ENCODE data around the gene ETFDH. TPM values are rescaled to one million over a fixed set of nuclear protein-coding genes. Genes with fewer than 3 reads are reported as not detected.

Gene ETFDH
- total RNA-seq, 1 donor from 2014 or later = 25.9 TPM

DNA sequence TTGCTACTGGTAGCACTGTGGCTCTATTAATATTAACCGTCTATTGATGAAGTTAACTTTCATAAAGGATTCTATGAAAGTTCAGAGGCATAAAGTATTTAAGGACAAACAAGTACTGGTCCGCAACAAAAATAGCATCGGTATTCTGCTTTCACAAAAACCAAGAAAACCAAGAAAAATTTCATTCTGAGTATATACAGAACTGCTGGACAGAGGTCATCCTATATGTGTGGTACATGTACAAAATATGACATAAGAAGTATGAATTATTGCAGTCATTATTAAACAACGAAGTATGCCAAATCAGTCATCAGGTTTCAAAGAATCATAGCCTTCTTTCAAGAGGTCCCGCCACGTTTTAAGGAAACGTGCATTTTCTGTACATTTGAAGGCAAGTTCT lies 2.8 kb upstream of the ETFDH start:
- no peaks in the 10 kb centered on the region for H3K27me3 Mint-ChIP-seq (ENCODE audit: unreplicated experiment)
- peaks cover 7% of the 10 kb centered on the region for H3K36me3 Mint-ChIP-seq (ENCODE audit: unreplicated experiment)
- H3K4me3 Mint-ChIP-seq (ENCODE audit: unreplicated experiment) = no peak overlapping the region
- TF ChIP-seq, protein P1, sequence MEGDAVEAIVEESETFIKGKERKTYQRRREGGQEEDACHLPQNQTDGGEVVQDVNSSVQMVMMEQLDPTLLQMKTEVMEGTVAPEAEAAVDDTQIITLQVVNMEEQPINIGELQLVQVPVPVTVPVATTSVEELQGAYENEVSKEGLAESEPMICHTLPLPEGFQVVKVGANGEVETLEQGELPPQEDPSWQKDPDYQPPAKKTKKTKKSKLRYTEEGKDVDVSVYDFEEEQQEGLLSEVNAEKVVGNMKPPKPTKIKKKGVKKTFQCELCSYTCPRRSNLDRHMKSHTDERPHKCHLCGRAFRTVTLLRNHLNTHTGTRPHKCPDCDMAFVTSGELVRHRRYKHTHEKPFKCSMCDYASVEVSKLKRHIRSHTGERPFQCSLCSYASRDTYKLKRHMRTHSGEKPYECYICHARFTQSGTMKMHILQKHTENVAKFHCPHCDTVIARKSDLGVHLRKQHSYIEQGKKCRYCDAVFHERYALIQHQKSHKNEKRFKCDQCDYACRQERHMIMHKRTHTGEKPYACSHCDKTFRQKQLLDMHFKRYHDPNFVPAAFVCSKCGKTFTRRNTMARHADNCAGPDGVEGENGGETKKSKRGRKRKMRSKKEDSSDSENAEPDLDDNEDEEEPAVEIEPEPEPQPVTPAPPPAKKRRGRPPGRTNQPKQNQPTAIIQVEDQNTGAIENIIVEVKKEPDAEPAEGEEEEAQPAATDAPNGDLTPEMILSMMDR (IDR thresholded peaks at IDR 0.05) = no peak
- no peaks in the 10 kb centered on the region for H3K9me3 Mint-ChIP-seq (ENCODE audit: unreplicated experiment)
- peaks cover 23% of the 10 kb centered on the region for H3K4me1 Mint-ChIP-seq (ENCODE audit: unreplicated experiment)
- no peak overlapping the region for H3K27ac Mint-ChIP-seq (ENCODE audit: unreplicated experiment)
- DNase-seq (ENCODE audit: extremely low spot score, unreplicated experiment) = no peak

DNA sequence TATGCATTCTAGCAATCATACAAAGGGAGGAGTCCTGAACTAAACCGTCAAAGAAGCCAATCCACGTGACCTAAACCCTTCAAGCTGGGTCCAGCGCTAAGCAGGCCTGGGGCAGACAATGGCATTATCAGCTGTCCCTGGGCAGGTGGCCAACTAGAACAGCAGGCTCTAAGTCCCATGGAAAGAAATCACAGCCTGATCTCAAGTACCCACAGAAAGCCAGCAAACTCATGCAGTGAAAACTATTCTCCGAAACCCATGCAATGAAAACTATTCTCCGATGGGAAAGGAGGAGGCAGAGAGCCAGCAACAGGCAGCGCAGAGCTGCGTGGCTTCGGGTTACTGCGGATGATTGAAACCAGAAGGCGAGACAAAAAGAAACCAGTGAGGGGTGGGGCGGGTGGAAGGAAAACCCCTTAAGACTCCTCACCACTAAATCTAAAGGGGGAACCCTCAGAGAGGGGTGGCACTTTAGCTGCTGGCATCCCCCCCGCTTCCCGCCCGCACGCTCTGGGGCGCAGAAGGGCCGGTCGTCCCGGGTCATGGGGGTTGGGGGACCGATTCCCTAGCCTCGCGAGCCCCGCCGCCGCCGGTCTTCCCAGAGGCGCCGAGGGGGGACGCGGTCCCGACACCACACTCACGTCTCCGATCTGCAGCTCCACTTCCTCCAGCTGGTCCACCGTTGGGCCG lies 976 bp upstream of the ETFDH start:
- Mint-ChIP-seq H3K9me3 (ENCODE audit: unreplicated experiment) (no peaks in the 10 kb centered on the region), H3K4me3 (ENCODE audit: unreplicated experiment) (peak overlapping the region; percentile 95), H3K4me1 (ENCODE audit: unreplicated experiment) (peaks cover 23% of the 10 kb centered on the region), H3K36me3 (ENCODE audit: unreplicated experiment) (peaks cover 2% of the 10 kb centered on the region), H3K27ac (ENCODE audit: unreplicated experiment) (peak overlapping the region; percentile 98), H3K27me3 (ENCODE audit: unreplicated experiment) (no peaks in the 10 kb centered on the region)
- peak; percentile 86 for DNase-seq (ENCODE audit: extremely low spot score, unreplicated experiment)
- TF ChIP-seq, protein P1 (IDR thresholded peaks at IDR 0.05) = no peak

DNA sequence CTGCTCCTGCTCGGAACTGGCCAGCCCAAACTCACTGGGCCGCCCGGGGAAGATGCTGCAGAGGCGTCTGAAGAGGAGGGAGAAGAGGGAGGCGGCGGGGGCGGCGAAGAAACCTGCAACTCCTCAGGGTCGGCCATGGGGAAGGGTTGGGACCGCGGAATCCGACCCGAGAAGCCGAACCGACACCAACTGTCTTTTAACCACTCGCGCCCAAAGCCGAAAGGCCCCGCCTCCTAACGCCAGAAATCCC lies 506 bp upstream of the ETFDH start, which contains the start of gene C4orf46:
Gene C4orf46 (minus strand): TSS at position 223 of the 250 bp plus-strand sequence. CDS start 86 bp downstream, at position 137.
- H3K4me3 Mint-ChIP-seq (ENCODE audit: unreplicated experiment) = peak within 1 kb of the TSS; percentile 95
- peaks cover 23% of the 10 kb centered on the region for H3K4me1 Mint-ChIP-seq (ENCODE audit: unreplicated experiment)
- DNase-seq (ENCODE audit: extremely low spot score, unreplicated experiment) = no peak
- peak within 1 kb of the TSS; percentile 98 for H3K27ac Mint-ChIP-seq (ENCODE audit: unreplicated experiment)
- no peaks in the 10 kb centered on the region for H3K9me3 Mint-ChIP-seq (ENCODE audit: unreplicated experiment)
- TF ChIP-seq, protein P1 (IDR thresholded peaks at IDR 0.05) = no peak
- no peaks in the 10 kb centered on the region for H3K27me3 Mint-ChIP-seq (ENCODE audit: unreplicated experiment)
- no peaks in the 10 kb centered on the region for H3K36me3 Mint-ChIP-seq (ENCODE audit: unreplicated experiment)

DNA sequence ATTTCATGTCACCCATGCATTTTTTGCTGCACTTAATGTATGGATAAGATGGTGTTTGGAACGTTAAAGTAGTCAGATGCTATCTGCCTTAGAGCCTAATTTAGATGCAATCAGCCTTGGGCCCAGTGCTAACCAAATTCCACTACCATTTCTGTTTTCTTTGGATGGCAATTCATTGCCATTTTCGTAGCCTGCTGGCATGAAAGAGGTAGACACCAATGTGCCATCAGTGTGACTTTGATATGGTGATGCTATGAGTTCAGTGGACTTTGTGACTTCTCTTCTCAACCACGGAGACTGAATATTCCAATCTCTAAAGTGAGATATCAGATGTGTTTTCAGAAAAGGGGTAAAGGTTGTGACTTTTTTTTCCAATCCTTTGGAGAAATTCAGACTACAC lies 1.5 kb downstream of the ETFDH start:
- no peak for DNase-seq (ENCODE audit: extremely low spot score, unreplicated experiment)
- peak overlapping the region; percentile 6 for H3K4me3 Mint-ChIP-seq (ENCODE audit: unreplicated experiment)
- H3K4me1 Mint-ChIP-seq (ENCODE audit: unreplicated experiment) = peaks cover 23% of the 10 kb centered on the region
- no peaks in the 10 kb centered on the region for H3K27me3 Mint-ChIP-seq (ENCODE audit: unreplicated experiment)
- no peaks in the 10 kb centered on the region for H3K9me3 Mint-ChIP-seq (ENCODE audit: unreplicated experiment)
- H3K36me3 Mint-ChIP-seq (ENCODE audit: unreplicated experiment) = peaks cover 4% of the 10 kb centered on the region
- no peak overlapping the region for H3K27ac Mint-ChIP-seq (ENCODE audit: unreplicated experiment)
- TF ChIP-seq, protein P1 (IDR thresholded peaks at IDR 0.05) = no peak

DNA sequence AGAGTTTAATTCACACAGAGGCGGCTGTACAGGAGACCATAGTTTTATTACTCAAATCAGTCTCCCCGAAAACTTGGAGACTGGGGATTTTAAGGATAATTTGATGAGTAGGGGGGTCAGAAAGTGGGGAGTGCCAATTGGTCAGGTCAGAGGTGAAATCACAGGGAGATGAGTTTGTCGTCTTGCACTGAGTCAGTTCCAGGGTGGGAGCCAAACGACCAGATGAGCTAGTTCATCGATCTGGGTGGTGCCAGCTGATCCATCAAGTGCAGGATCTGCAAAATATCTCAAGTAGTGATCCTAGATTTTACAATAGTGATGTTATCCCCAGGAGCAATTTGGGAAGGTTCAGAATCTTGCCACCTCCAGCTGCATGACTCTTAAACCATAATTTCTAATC lies 4.0 kb downstream of the ETFDH start:
- no peak overlapping the region for H3K4me3 Mint-ChIP-seq (ENCODE audit: unreplicated experiment)
- H3K36me3 Mint-ChIP-seq (ENCODE audit: unreplicated experiment) = peaks cover 13% of the 10 kb centered on the region
- H3K27ac Mint-ChIP-seq (ENCODE audit: unreplicated experiment) = no peak overlapping the region
- H3K27me3 Mint-ChIP-seq (ENCODE audit: unreplicated experiment) = no peaks in the 10 kb centered on the region
- TF ChIP-seq, protein P1 (IDR thresholded peaks at IDR 0.05) = no peak
- H3K4me1 Mint-ChIP-seq (ENCODE audit: unreplicated experiment) = peaks cover 11% of the 10 kb centered on the region
- H3K9me3 Mint-ChIP-seq (ENCODE audit: unreplicated experiment) = no peaks in the 10 kb centered on the region
- DNase-seq (ENCODE audit: extremely low spot score, unreplicated experiment) = no peak
